Measurements from ENCODE around the gene MFSD12. TPM values are rescaled to one million over a fixed set of nuclear protein-coding genes. Genes with fewer than 3 reads are reported as not detected.

The MFSD12 gene
- total RNA-seq, 1 donor from 2014 or later: 154 TPM

- Histone ChIP-seq H3K27me3 (ENCODE audit: control insufficient read depth, insufficient read depth, low read length) (no peaks in the 10 kb centered on the region), H3K36me3 (ENCODE audit: control insufficient read depth, insufficient read depth, low read length) (peaks cover 2% of the 10 kb centered on the region), H3K4me3 (ENCODE audit: low read depth, low read length) (no peak overlapping the region)
- peak; percentile 99 for TF ChIP-seq CTCF (IDR thresholded peaks at IDR 0.05; ENCODE audit: insufficient read depth, low read length, poor library complexity, severe bottlenecking)
- no peak for DNase-seq (ENCODE audit: low read depth)
Observed at GRCh38 chr19:3544742-3545668, 12.4 kb downstream of the MFSD12 start.

GRCh38 chr19:3544058-3544376 lies 13.4 kb downstream of the MFSD12 start:
- H3K27me3 ChIP-seq (ENCODE audit: control insufficient read depth, insufficient read depth, low read length): no peaks in the 10 kb centered on the region
- no peak for TF ChIP-seq CTCF (IDR thresholded peaks at IDR 0.05; ENCODE audit: insufficient read depth, low read length, poor library complexity, severe bottlenecking)
- DNase-seq (ENCODE audit: low read depth): no peak
- H3K36me3 ChIP-seq (ENCODE audit: control insufficient read depth, insufficient read depth, low read length): peaks cover 2% of the 10 kb centered on the region
- H3K4me3 ChIP-seq (ENCODE audit: low read depth, low read length): no peak overlapping the region

GRCh38 chr19:3543150-3544057 lies 14.0 kb downstream of the MFSD12 start:
- DNase-seq (ENCODE audit: low read depth): no peak
- Histone ChIP-seq H3K4me3 (ENCODE audit: low read depth, low read length) (no peak overlapping the region), H3K36me3 (ENCODE audit: control insufficient read depth, insufficient read depth, low read length) (peaks cover 2% of the 10 kb centered on the region), H3K27me3 (ENCODE audit: control insufficient read depth, insufficient read depth, low read length) (no peaks in the 10 kb centered on the region)
- no peak for TF ChIP-seq CTCF (IDR thresholded peaks at IDR 0.05; ENCODE audit: insufficient read depth, low read length, poor library complexity, severe bottlenecking)

GRCh38 chr19:3539756-3540118 lies 17.6 kb downstream of the MFSD12 start:
- Histone ChIP-seq H3K4me3 (ENCODE audit: low read depth, low read length) (no peak overlapping the region), H3K36me3 (ENCODE audit: control insufficient read depth, insufficient read depth, low read length) (peaks cover 4% of the 10 kb centered on the region), H3K27me3 (ENCODE audit: control insufficient read depth, insufficient read depth, low read length) (no peaks in the 10 kb centered on the region)
- no peak for DNase-seq (ENCODE audit: low read depth)
- no peak for TF ChIP-seq CTCF (IDR thresholded peaks at IDR 0.05; ENCODE audit: insufficient read depth, low read length, poor library complexity, severe bottlenecking)

GRCh38 chr19:3538965-3539755 lies 18.2 kb downstream of the MFSD12 start, which contains the start of gene TEKTIP1:
TEKTIP1 (plus strand) TSS chr19:3539174; CDS start chr19:3539178, 4 bp downstream.
- Histone ChIP-seq H3K27me3 (ENCODE audit: control insufficient read depth, insufficient read depth, low read length) (no peaks in the 10 kb centered on the region), H3K4me3 (ENCODE audit: low read depth, low read length) (no peak within 1 kb of the TSS), H3K36me3 (ENCODE audit: control insufficient read depth, insufficient read depth, low read length) (peaks cover 2% of the 10 kb centered on the region)
- DNase-seq (ENCODE audit: low read depth): no peak
- TF ChIP-seq CTCF (IDR thresholded peaks at IDR 0.05; ENCODE audit: insufficient read depth, low read length, poor library complexity, severe bottlenecking): no peak

Measured in kidney epithelial cell (primary cell).